ENCODE results near the gene CD83. TPM values are rescaled to one million over a fixed set of nuclear protein-coding genes. Genes with fewer than 3 reads are reported as not detected.

Gene CD83
- total and polyA plus RNA-seq, 9 donors: 3.4 to 29.4 (median 22.2) TPM

GRCh38 chr6:14174226-14174625 is 56.7 kb downstream of the CD83 start:
- Histone ChIP-seq H3K4me1 (ENCODE audit: insufficient read depth) (no peaks in the 10 kb centered on the region), H3K9me3 (no peaks in the 10 kb centered on the region), H3K4me3 (no peak overlapping the region), H3K27me3 (no peaks in the 10 kb centered on the region), H3K27ac (no peak overlapping the region), H3K36me3 (no peaks in the 10 kb centered on the region)
- WGBS, 3 donors: 29 to 42% (median 39%) methylated on average over 3 of the region's 3 CpGs
- no peak for TF ChIP-seq CTCF (IDR thresholded peaks at IDR 0.05)
- no peak for TF ChIP-seq POLR2A (IDR thresholded peaks at IDR 0.05)
- no peak for TF ChIP-seq EP300 (IDR thresholded peaks at IDR 0.05)
- DNase-seq: no peak
- intact Hi-C loops (cut with DNase I): no loop called here

GRCh38 chr6:14174996-14175395 is 57.4 kb downstream of the CD83 start:
- H3K27ac ChIP-seq: no peak overlapping the region
- H3K4me1 ChIP-seq (ENCODE audit: insufficient read depth): no peaks in the 10 kb centered on the region
- no peak for DNase-seq
- no peaks in the 10 kb centered on the region for H3K9me3 ChIP-seq
- TF ChIP-seq EP300 (IDR thresholded peaks at IDR 0.05) (no peak), POLR2A (IDR thresholded peaks at IDR 0.05) (no peak), CTCF (IDR thresholded peaks at IDR 0.05) (no peak)
- no peak overlapping the region for H3K4me3 ChIP-seq
- no peaks in the 10 kb centered on the region for H3K27me3 ChIP-seq
- intact Hi-C loops (cut with DNase I): no loop called here
- H3K36me3 ChIP-seq: no peaks in the 10 kb centered on the region
- WGBS, 3 donors: 84 to 88% (median 85%) methylated on average over 4 of the region's 4 CpGs

- TF ChIP-seq POLR2A (IDR thresholded peaks at IDR 0.05) (no peak), CTCF (IDR thresholded peaks at IDR 0.05) (no peak), EP300 (IDR thresholded peaks at IDR 0.05) (no peak)
- no peaks in the 10 kb centered on the region for H3K36me3 ChIP-seq
- H3K4me1 ChIP-seq (ENCODE audit: insufficient read depth): no peaks in the 10 kb centered on the region
- H3K4me3 ChIP-seq: no peak overlapping the region
- no peak overlapping the region for H3K27ac ChIP-seq
- H3K9me3 ChIP-seq: no peaks in the 10 kb centered on the region
- DNase-seq: no peak
- intact Hi-C loops (cut with DNase I): no loop called here
- no peaks in the 10 kb centered on the region for H3K27me3 ChIP-seq
- WGBS, 3 donors: 63 to 76% (median 66%) methylated on average over 7 of the region's 7 CpGs
These were observed 58.9 kb downstream of the CD83 start for GRCh38 chr6:14176429-14176828.

GRCh38 chr6:14177413-14178082 is 60.0 kb downstream of the CD83 start:
- 74 to 83% (median 80%) methylated on average over 6 of the region's 6 CpGs for WGBS, 3 donors
- no peak for TF ChIP-seq EP300 (IDR thresholded peaks at IDR 0.05)
- TF ChIP-seq POLR2A (IDR thresholded peaks at IDR 0.05): no peak
- TF ChIP-seq CTCF (IDR thresholded peaks at IDR 0.05): no peak
- Histone ChIP-seq H3K27ac (no peak overlapping the region), H3K27me3 (no peaks in the 10 kb centered on the region), H3K4me1 (ENCODE audit: insufficient read depth) (no peaks in the 10 kb centered on the region), H3K4me3 (no peak overlapping the region), H3K36me3 (no peaks in the 10 kb centered on the region), H3K9me3 (no peaks in the 10 kb centered on the region)
- intact Hi-C loops (cut with DNase I): no loop called here
- DNase-seq: no peak
